ENCODE results near the gene ADAMTSL4.
"Not testable (repeated sequence)": the region's sequence is repeated elsewhere in the genome, so short reads cannot be mapped to it uniquely, and the experiment has no call there.

Gene ADAMTSL4

DNA sequence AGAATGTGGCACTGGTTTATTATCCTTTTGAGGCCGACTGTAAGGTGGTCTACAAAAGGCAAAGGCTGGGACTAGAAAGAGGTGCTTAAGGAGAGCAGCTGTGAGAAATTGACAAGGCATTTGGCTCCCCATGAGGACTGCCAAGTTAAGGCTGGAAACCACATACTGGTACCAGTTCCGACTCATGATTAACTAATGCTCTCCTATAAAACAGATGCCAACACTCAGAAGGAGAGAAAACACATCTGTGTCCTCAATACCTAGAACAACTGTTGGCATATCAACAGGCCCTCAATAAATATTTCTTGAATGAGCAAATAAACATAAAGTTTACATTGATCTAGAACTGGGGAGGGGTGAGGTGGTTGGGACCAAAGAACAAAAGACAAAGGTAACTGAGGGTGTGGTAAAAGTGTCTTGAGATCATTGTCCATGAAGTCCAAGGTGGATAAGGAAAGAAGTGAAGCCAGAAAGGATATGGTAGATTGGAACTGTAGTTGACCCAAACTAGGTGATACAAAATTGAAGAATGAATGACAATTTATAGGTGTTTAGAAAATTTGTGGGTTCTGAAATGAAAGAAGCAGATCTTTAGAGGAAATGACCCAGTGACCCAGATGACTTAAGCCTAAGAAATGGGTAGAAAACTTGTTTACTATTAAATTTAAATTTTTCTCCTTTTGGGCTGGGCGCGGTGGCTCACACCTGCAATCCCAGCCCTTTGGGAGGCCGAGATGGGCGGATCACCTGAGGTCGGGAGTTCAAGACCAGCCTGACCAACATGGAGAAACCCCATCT is 47.1 kb downstream of the ADAMTSL4 start:
- DNase-seq = no peak

GRCh38 chr1:150596976-150597375 is 47.8 kb downstream of the ADAMTSL4 start:
- DNase-seq = no peak

DNA sequence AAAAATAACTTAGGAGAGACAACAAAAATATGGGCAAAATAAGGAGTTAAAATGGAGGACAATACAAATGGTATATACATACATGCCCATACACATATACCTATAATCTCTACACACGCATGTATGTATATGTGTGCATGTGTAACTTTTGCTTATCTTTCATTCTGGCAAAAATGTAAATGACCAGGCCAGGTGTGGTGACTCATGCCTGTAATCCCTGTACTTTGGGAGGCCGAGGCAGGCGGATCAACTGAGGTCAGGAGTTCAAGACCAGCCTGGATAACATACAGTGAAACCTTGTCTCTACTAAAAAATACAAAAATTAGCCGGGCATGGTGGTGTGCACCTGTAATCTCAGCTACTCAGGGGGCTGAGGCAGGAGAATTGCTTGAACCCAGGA is 49.1 kb downstream of the ADAMTSL4 start:
- DNase-seq = not testable (repeated sequence)

DNA sequence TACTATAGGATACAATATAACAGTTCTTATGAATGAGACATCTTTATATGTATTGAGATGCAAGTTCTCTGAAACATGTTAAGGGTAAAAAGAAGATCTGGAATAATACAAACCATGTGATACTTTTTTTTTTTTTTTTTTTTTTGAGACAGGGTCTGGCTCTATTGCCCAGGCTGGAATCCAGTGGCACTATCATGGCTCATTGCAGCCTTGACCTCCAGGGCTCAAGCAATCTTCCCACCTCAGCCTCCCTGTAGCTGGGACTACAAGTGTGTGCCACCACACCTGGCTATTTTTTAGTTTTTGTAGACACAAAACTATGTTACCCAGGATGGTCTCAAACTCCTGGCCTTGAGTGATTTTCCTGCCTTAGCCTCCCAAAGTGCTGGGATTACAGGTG is 52.3 kb downstream of the ADAMTSL4 start:
- no peak for DNase-seq

DNA sequence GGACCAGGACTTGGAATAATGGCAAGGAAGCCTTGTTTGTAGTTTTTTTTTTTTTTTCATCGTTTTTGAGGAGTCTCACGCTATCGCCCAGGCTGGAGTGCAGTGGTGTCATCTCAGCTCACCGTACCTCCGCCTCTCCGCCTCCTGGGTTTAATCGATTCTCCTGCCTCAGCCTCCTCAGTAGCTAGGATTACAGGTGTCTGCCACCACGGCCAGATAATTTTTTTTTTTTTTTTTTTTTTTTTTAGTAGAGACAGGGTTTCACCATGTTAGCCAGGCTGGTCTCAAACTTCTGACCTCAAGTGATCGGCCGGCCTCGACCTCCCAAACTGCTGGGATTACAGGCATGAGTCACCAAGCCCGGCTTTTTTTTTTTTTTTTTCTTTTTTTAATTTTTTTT is 53.2 kb downstream of the ADAMTSL4 start:
- DNase-seq = not testable (repeated sequence)

GRCh38 chr1:150603711-150604110 is 54.5 kb downstream of the ADAMTSL4 start:
- DNase-seq = no peak

DNA sequence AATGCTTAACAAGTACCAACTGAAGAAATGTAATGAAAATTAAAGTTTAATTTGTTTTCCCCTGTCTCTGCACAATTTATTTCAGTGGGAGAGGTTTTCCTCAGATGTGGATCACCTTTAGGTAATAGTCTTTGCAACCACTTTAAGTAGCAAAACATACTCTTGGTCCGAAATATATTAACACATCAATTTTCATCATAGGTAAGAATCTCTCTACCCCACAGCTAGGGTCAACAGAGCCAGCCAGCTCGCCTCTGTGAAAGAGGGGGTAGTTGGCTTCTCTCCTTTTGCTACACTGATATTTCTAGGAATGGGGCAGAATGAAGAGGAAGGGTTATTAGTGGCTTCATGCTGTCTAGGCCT is 55.0 kb downstream of the ADAMTSL4 start:
- DNase-seq = no peak

DNA sequence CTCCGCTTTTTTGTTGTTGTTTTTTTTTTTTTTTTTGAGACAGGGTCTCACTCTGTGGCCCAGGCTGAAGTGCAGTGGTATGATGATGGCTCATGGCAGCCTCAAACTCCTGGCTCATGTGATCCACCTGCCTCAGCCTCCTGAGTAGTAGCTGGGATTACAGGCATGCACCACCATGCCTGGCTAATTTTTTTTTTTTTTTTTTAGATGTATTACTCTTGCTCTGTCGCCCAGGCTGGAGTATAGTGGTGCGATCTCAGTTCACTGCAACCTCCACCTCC is 56.2 kb downstream of the ADAMTSL4 start:
- not testable (repeated sequence) for DNase-seq

DNA sequence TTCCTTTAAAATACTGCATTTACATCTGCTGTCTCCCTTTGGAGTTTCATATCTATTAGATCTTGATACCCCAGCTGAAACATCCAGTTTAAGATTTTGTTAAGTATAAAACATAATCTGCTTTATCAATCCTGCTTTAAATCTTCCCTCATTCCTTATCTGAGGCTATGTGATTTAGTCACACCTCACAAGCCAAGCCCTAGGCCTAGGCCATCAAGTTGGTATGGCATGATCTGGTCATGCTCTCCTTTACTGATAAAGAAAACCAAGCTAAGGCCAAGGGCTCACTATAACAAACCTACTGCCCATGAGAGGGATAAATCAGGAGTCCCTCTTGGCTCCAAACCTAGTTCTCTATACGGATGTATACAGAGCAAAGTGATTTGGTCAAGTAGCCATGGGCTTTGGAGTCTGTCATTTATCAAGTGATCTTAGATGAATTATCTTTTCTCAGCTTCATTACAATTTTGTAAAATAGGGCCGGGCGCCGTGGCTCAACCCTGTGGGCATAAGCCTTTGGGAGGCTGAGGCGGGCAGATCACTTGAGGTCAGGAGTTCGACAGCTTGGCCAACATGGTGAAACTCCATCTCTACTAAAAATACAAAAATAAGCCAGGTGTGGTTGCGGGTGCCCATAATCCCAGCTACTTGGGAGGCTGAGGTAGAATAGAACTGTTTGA is 57.4 kb downstream of the ADAMTSL4 start:
- DNase-seq = no peak

GRCh38 chr1:150609732-150610131 is 60.5 kb downstream of the ADAMTSL4 start:
- no peak for DNase-seq

Data from stimulated activated CD4-positive, alpha-beta T cell treated with anti-CD3 and anti-CD28 coated beads, Interleukin-12 subunit alpha, Interleukin-12 subunit beta, amount 100 ng/mL, for 4 hours (primary cell).